B cell (primary cell): Measurements from ENCODE around the gene KCNJ16.

ENCODE experiments used
- CTCF ChIP-seq: fragments of 200-600 bp; IDR thresholded peaks from one replicate; pipeline ENCODE4 v1.8.0; 2022; ENCODE audit warnings: antibody characterized with exemption, mild to moderate bottlenecking
- EZH2 ChIP-seq: IDR thresholded peaks from 2 replicates; pipeline ENCODE4 v1.6.1; 2012; ENCODE audit warnings: borderline replicate concordance, low read depth, mild to moderate bottlenecking, moderate library complexity, low read length; ENCODE audit not compliant: insufficient read depth, poor library complexity, severe bottlenecking

DNA sequence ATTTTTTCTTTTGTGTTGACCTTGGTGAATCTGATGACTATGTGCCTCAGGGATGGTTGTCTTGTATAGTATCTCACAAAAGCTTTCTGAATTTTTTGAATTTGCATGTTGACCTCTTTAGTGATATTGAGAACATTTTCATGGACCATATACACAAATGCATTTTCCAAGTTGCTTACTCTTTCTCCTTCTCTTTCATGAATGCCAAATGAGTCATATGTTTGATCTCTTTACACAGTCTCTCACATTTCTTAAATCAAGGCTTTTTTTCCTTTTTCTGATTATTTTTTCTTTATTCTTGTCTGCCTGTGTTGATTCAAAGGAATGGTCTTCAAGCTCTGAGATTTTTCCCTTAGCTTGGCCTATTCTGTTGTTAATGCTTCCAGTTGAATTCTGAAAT lies 46.6 kb upstream of the KCNJ16 start:
- no peak for TF ChIP-seq EZH2
- TF ChIP-seq CTCF: no peak
